Measurements from ENCODE around the gene HSFX1.
"Not testable (repeated sequence)": the region's sequence is repeated elsewhere in the genome, so short reads cannot be mapped to it uniquely, and the experiment has no call there.

The HSFX1 gene, protein sequence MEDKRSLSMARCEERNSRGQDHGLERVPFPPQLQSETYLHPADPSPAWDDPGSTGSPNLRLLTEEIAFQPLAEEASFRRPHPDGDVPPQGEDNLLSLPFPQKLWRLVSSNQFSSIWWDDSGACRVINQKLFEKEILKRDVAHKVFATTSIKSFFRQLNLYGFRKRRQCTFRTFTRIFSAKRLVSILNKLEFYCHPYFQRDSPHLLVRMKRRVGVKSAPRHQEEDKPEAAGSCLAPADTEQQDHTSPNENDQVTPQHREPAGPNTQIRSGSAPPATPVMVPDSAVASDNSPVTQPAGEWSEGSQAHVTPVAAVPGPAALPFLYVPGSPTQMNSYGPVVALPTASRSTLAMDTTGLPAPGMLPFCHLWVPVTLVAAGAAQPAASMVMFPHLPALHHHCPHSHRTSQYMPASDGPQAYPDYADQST

DNA sequence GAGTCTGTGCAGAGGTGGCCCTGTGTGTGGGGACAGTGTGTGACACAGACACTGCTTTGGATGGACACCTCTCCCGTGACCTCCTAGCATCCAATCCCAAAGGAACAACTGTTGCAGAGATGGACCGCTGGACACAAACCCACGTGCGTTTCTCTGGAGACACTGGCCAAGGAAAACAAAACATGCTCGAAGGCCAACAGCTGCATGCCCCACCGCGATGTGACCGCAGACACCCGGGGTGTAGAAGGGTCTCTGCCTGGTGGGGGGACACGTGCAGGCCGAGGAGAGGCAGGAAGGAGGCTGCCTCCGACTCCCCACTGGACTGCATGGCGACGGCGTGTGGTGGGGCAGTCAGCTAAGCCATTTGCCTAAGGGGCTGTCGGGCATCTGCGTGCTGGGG, at the start of gene HSFX1:
Gene HSFX1 (plus strand): TSS at position 301 of the 400 bp plus-strand sequence. CDS start 614 bp downstream, outside the sequence.
- not testable (repeated sequence) for DNase-seq

DNA sequence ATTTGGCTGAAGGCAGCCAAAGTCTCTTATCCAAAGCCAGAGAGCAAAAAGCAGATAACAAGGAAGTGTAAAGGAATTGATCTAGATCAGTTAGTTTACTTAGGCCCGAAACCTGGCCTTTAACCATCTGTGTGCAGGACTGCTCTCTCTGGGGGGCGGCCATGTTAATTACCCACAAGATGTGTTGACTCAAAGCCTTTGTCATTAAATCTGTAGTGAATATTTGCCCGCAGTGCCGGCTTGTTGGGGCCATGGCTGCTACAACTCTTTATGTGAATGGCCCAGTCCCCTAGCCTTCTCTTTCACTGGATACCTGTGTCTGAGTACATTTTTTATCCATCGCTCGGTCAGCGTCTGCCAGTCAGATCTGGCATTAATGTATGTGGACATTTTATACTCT, 46.6 kb upstream of the HSFX1 start:
- not testable (repeated sequence) for DNase-seq

DNA sequence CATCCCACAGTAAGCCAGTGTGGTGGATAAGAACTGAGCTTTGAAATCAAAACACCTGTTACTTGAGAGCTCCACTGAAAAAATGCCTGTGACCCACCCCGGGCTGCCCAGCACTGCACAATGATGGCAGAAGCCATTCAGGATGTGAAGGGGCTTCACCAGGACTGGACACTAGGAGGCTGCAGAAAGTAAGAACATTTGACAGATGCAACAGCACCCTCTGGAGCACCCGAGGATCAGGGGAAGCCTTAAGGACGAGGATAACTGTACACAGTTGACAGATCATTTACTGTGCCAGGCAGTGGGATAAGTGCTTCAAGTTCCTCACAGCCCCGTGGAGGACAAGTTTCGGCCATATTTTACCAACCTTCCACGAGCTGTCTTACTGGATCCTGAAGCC, 31.6 kb upstream of the HSFX1 start:
- DNase-seq, result not testable (repeated sequence)

DNA sequence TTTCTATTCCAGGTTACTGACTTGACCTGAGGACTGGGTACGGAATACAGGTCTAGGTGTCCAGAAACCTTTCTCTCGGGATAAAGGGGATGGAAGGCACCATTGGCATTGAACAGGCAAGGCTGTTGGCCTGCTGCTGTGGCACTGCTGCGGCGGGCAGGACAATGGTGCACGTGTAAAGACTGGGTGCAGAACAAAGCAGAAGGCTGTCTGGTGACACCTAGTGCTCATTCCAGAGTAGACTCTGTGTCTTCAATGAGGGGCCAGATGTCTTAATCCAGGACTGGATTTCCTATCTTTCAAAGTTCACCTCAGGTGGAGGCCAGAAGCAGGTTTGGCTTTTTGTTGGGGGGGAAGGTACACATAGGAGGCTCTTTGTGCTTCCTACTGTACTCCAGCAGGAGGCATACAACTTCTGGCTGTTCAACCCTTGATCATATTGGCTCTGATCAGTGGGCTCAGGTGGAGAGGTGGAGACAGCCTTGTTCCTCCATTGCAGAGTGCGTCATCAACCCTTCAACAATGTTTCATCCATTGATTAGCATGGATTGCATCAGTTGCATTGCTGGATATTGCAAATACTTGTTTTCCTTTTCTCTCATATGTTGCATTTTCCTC, 27.4 kb upstream of the HSFX1 start:
- not testable (repeated sequence) for DNase-seq

DNA sequence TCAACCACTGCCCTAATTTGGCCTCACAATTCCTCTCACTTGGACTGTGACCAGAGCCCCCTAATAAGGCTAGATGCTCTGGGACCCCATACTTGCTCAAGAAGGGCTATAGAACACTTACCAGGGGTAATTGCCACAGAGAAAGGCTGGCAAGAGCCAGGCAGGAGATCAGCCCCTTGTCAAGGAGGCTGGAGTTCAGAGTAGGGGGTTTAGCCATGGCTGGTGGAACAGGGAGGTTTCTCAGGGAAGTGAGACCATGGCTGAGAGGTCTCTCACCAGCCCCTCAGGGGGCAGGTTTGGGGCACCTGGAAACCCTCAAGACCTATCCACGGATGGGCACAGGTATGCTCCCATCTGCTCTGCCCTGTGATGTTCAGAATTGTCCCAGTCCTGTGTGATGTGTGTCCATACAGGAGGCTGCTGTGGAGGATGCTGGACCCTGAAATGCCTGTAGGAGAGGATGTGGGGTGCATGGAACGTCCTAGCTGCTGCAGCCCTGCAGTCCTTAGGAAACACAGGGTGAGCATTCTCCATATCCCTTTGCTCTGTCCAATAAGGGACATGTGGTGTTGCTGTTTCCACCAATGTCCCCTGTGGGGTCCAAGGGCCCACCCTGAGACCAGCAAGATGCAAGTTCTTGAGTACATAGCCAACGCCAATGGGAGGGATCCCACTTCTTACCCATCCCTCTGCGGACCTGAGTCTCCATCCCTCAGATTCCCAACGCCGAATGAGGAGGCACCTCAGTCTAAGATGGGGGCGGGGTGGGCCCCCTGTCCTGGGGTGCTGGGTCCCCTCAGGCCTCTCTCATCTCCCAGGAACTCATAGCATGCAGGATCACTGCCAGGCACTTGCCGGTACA, 16.4 kb upstream of the HSFX1 start:
- no peak for DNase-seq

DNA sequence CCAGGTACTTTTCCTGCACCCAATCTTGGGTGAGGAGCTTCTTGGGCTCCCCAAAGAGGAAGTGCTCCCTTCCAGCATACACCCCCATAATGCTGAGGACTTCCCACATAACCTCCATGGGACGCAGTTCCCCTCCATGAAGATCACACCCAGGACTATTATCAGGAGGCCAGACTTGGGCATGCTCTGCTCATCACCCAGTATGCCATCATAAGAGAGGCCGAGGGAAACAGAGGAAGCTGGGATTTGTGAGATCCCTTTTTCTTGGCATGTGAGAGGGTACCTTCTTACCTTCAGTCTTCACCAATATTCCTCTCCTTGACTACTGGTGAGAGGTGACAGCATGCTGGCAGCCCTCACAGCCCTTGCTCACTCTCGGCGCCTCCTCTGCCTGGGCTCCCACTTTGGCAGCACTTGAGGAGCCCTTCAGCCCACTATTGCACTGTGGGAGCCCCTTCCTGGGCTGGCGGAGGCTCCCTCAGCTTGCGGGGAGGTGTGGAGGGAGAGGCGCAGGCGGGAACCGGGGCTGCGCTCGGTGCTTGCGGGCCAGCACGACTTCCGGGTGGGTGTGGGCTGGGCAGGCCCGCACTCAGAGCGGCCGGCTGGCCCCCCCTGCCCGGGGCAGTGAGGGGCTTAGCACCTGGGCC, 15.7 kb upstream of the HSFX1 start:
- DNase-seq, result no peak

DNA sequence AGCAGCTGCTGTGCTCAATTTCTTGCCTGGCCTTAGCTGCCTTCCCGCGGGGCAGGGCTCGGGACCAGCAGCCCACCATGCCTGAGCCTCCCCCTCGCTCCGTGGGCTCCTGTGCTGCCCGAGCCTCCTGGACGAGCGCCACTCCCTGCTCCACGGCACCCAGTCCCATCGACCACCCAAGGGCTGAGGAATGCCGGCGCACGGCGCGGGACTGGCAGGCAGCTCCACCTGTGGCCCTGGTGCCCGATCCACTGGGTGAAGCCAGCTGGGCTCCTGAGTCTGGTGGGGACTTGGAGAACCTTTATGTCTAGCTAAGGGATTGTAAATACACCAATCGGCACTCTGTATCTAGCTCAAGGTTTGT, 15.2 kb upstream of the HSFX1 start:
- not testable (repeated sequence) for DNase-seq

DNA sequence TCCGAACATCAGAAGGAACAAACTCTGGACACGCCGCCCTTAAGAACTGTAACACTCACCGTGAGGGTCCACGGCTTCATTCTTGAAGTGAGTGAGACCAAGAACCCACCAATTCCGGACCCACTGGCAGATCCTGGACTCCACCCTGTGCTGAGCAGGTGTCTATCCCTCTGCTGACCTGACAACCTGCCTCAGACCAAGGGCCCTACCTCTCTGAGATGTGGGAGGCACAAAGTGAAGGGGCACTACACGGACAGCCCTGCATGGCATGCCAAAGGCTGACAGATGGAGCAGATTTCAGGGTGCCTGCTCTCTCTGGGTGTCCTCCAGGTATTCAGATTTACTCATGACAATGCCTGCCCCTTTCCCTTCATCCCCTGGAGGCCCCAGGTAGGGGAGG, 14.0 kb upstream of the HSFX1 start:
- no peak for DNase-seq

DNA sequence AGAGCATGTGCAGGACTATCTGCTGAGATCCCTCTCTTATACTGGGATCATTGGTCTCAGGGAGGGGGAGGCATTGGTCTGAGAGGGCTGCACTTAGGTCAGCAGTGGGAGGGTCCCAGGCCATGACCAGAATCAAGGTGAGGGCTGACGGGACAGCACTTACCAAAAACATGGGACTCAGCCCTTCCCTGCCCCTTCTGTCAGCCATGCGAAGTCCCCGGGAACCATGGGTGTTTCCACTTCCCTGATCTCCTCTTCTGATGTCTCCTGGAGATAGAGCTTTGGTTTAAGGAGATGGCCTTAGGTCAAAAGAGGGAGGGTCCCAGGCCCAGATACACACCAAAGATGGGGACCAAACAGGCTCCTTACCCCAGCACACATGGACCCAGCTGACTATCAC, 12.9 kb upstream of the HSFX1 start:
- DNase-seq, result no peak

GRCh38 chrX:149761858-149762674, 11.8 kb upstream of the HSFX1 start:
- not testable (repeated sequence) for DNase-seq

- DNase-seq, result no peak
Observed at GRCh38 chrX:149762696-149763614, 10.9 kb upstream of the HSFX1 start.

GRCh38 chrX:149770344-149770743, 3.5 kb upstream of the HSFX1 start:
- not testable (repeated sequence) for DNase-seq

- DNase-seq, result not testable (repeated sequence)
Observed at GRCh38 chrX:149773026-149773425, 842 bp upstream of the HSFX1 start.

DNA sequence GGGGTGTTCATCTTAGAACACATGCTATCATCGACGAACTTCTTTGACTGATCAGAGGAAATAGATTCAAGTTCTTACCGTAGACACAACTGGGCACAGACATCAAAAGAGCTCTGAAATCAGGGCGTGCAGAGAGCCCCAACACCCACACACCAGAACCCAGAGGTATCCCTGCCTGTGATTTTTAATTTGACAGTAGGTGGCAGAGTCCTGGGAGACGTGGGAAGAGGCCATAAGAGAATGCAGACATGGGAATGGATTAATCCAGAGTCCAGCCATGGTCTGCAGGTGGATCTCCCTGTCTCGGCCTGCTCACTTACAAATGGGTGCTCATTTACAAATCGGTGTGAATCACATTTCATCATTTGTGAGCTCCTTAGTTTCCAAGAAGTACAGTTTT, 4.1 kb downstream of the HSFX1 start:
- DNase-seq, result not testable (repeated sequence)

DNA sequence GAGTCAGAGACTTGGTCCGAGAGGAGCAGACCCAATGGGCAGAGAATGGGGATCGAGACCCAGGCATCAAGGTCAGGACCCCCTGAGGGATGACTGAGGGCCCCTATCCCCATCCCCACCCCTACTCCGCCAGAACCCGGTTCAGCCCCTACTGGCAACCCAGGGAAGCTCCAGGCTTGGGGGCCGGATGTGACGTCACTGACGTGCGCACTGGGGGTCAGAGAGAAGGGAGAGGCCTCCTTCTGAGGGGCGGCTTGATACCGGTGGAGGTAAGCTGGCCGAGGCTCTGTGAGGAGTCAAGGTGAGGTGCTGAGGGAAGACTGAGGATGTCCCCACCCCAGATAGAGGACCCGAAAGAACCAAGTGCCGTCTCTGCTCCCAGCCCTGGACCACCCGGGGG, 7.9 kb downstream of the HSFX1 start, which contains the start of gene MAGEA9:
Gene MAGEA9 (plus strand): TSS at position 204 of the 400 bp plus-strand sequence. CDS start 4,281 bp downstream, outside the sequence.
- not testable (repeated sequence) for DNase-seq

GRCh38 chrX:149795531-149795930, 21.7 kb downstream of the HSFX1 start:
- DNase-seq, result not testable (repeated sequence)

GRCh38 chrX:149799095-149799714, 25.3 kb downstream of the HSFX1 start:
- DNase-seq, result no peak

DNA sequence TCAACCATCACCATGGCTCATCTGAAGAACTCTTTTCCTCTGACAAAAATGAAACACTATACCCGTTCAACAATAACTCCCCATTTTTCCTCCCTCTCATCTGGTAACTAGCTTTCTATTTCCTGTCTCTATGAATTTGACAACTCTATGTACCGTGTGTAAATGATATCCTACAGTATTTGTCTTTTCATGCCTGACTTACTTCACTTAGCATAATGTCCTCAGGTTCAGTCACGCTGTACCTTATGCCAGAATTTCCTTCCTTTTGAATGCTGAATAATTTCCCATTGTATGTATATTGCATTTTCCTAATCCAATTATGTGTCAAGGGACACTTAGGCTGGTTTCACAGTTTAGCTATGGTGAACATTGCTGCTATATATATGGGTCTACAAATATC, 26.1 kb downstream of the HSFX1 start:
- DNase-seq, result no peak

GRCh38 chrX:149803458-149804062, 29.7 kb downstream of the HSFX1 start:
- DNase-seq, result no peak

DNA sequence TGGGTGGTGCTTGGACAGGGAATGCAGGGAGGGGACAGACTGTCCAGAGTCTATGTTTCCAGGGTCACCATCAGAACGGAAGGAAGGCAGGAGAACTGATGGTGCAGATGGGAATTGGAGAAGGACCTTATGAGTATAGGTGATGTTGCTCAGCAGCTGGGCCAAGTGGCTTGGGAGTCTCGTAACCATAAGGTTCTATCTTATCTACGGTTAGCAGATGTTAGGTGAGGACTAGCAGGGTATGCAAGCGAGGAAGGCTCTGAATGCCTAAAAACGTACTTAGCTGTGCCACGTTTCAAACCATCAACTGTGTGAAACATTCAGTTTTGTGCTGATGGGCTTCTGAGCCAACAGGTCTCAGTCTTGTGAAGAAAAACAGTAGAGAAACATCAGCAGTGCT, 30.2 kb downstream of the HSFX1 start:
- no peak for DNase-seq
